Hypothalamus (tissue), 51 donors: Measurements from ENCODE around the gene VWA5B2.

Experiments used
- DNase-seq, 51 donors: peaks; one replicate each; lab custom pipeline; 2025; lab: John Stamatoyannopoulos, UW

The VWA5B2 gene

GRCh38 chr3:184222521-184222920 is 6.9 kb upstream of the VWA5B2 start:
- no peak for DNase-seq

DNA sequence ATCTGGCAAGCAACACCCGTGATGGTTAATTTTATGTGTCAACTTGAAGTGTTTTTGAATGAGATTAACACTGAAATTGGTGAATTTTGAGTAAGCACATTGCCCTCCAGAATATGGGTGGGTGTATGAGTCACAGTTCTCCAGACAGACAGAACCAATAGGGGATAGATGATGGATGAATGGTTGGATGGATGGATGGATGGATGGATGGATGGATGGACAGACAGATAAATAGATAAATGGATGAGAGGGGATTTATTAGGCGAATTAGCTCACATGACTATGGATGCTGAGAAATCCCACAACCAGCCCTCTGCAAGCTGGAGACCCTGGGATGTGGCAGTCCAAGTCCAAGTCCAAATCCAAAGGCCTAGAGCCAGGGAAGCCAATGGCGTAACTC is 5.4 kb upstream of the VWA5B2 start:
- DNase-seq = no peak

GRCh38 chr3:184227481-184227935 is 1.9 kb upstream of the VWA5B2 start:
- DNase-seq = peak in 2 of 51 donors; percentile 13 to 23

- no peak for DNase-seq
Measured at GRCh38 chr3:184228376-184229137, 828 bp upstream of the VWA5B2 start.

DNA sequence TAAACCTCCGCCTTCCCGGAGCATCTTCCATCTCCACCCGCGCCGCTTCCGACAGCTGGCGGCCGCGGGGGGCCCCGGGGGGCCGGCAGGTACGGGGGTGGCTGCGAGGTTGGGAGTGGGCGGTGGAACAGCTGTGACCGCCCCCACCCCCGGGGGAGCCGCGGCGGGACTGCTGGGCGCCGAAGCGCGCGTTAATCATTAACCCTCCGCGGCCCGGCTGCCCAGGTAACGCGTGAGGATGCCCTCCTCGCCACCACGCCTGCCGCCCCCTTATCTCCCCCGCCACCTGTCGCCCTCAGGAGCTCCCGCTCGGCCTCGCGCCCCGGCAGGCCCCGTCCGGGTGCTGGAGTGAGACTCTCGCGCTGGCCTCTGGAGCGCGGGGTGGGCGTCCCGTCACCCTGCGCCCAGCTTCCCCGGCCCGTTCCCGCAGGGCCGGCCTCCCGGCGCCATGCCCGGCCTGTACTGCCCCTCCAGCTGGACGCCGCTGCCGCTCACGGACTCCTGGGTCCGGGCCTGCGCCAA is 757 bp downstream of the VWA5B2 start:
- DNase-seq = no peak

- DNase-seq = peak in 5 of 51 donors; percentile 14 to 27 (median 16)
Measured at GRCh38 chr3:184230603-184231528, 1.5 kb downstream of the VWA5B2 start.

DNA sequence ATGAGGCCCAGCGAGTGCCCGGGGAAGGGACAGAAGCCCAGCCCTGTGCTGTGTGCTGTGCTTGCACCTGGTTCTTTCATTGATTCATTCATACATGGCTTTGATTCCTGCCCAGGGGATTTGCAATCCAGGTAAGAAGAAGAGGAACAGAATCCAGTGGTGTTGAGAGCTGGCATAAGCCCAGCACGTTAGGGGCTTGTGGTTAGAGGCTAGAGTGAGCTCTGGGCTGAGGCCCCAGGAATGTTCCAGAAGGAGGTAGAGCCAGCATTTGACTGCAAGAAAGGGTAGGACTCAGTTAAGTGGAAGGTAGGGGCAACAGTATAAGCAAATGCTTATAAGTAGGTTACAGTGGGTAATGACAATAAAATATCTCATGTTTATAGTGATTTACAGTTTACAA is 2.3 kb downstream of the VWA5B2 start:
- no peak for DNase-seq

DNA sequence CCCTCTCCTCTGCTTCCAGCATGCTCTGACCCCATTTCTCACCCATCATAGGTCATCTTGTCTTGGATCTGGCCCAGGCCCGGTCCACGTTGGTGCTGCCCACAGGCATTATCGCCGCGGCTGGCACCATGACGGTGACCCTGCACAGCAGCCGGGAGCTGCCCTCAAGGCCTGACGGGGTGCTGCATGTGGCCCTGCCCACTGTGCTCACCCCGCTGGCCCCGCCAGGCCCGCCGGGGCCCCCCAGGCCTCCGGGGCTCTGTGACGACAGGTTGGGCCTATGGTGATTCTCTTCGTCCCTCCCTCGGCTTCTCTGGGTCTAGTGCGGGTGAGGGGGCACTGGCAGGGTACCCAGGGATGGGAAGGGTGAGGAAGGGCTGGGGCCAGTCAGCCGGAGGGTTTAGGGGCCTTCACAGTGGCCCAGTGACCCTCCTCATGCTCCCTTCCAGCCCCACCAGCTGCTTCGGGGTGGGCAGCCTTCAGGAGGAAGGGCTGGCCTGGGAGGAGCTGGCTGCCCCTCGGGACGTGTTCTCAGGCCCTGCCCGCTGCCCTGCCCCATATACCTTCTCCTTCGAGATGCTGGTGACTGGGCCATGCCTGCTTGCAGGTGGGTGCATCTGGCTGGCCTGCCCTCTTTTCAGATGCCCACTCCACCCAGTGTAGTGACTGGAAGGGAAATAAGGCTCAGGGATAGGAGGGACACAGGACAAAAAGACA is 3.9 kb downstream of the VWA5B2 start:
- DNase-seq = no peak

DNA sequence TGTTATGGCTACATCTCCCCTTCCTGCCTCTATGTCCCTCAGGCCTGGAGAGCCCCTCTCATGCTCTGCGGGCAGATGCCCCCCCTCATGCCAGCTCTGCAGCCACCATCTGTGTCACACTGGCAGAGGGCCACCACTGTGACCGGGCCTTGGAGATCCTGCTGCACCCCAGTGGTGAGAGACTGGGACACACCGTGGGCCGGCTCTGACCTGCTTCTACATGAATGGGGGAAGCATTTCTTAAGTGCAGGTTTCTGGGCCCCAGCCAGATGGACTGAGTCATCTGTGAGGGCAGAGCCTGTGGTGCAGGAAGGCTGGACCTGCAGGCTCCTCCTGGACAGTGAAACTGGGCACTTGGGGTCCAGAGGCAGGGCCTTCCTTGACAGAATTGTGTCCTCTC is 4.8 kb downstream of the VWA5B2 start:
- peak in 28 of 51 donors; percentile 4 to 66 (median 33) for DNase-seq

GRCh38 chr3:184234671-184235380 is 5.4 kb downstream of the VWA5B2 start:
- DNase-seq = no peak

- DNase-seq = no peak
Measured at GRCh38 chr3:184235381-184236032, 6.1 kb downstream of the VWA5B2 start.

DNA sequence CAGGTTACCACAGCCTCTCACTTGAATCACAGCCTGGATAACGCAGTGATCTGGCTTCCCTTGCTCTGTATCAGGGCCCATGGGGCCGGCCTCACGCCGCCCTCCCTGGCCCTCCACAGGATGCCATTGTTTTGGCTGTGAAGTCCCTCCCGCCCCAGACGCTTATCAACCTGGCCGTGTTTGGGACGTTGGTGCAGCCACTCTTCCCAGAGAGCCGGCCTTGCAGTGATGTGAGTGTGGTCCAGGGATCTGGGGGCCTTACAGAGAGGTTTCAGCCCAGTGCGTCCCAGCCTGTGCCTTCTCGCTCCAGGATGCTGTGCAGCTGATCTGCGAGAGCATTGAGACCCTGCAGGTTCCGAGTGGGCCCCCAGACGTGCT is 6.6 kb downstream of the VWA5B2 start:
- DNase-seq = no peak

- no peak for DNase-seq
Measured at GRCh38 chr3:184236636-184237035, 7.3 kb downstream of the VWA5B2 start.

GRCh38 chr3:184237211-184237610 is 7.8 kb downstream of the VWA5B2 start:
- no peak for DNase-seq

- no peak for DNase-seq
Measured at GRCh38 chr3:184237807-184238206, 8.4 kb downstream of the VWA5B2 start.

DNA sequence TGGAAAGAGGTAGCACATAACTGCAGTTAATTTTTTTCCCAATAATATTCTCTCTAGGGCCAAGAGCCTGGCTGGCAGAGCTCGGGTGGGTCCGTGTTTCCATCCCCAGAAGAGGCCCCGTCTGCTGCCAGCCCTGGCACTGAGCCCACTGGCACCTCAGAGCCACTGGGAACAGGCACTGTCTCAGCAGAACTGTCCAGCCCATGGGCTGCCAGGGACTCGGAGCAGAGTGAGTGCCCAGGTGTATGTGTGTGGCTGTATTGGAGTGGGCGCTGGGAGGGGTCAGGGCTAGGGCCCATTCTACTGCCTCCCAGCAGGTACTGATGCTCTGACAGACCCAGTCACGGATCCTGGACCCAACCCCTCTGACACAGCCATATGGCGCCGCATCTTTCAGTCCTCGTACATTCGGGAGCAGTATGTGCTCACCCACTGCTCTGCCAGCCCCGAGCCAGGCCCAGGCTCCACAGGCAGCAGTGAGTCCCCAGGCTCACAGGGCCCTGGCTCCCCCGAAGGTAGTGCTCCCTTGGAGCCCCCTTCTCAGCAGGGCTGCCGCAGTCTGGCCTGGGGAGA is 8.9 kb downstream of the VWA5B2 start:
- DNase-seq = no peak

GRCh38 chr3:184239221-184239620 is 9.8 kb downstream of the VWA5B2 start:
- DNase-seq = no peak

DNA sequence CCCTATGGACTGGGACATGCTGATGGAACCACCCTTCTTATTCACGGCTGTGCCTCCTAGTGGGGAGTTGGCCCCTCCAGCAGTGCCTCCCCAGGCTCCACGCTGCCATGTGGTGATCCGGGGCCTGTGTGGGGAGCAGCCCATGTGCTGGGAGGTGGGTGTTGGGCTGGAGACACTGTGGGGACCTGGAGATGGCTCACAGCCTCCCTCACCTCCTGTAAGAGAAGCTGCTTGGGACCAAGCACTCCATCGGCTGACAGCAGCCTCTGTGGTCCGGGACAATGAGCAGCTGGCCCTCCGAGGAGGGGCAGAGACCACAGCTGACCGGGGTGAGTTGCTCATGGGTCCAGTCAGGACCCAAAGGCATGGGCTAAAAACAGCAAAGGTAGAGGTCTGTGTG is 10.3 kb downstream of the VWA5B2 start:
- no peak for DNase-seq
